Prostate gland (tissue), 2 donors: ENCODE measurements around the gene CABP4. TPM values are rescaled to one million over a fixed set of nuclear protein-coding genes. Genes with fewer than 3 reads are reported as not detected.

Experiments
- DNase-seq: peaks from one replicate; pipeline ENCODE4 v3.0.0-alpha.2; 2019; ENCODE audit warnings: low spot score
- H3K27ac ChIP-seq, 2 donors: fragments of 200-600 bp; sonication (generic); 2 replicates each; pipeline ENCODE4 v1.5.1; 2017 to 2019
- H3K27me3 ChIP-seq: fragments of 200-600 bp; sonication (generic); replicated peaks from 2 replicates; pipeline ENCODE4 v1.5.1; 2019; ENCODE audit not compliant: insufficient read depth
- H3K36me3 ChIP-seq, 2 donors: fragments of 200-600 bp; sonication (generic); 1 replicate in 1 of 2; 2 replicates in 1 of 2; pipeline versions ENCODE4 v1.5.1 to v1.8.1; 2017 to 2019
- H3K4me1 ChIP-seq: fragments of 200-600 bp; sonication (generic); replicated peaks from 2 replicates; pipeline ENCODE4 v1.5.1; 2019
- H3K4me3 ChIP-seq, 2 donors: fragments of 200-600 bp; sonication (generic); 2 replicates each; pipeline ENCODE4 v1.5.1; 2017 to 2019
- H3K9me3 ChIP-seq: fragments of 200-600 bp; sonication (generic); 2 replicates; pipeline ENCODE4 v1.5.1; 2017
- CTCF ChIP-seq, 4 experiments: fragments of 200-600 bp in 2 of 4; fragments of 450-650 bp in 2 of 4; sonication (generic) in 2 of 4; IDR thresholded peaks; 1 replicate in 3 of 4; 2 replicates in 1 of 4; pipeline ENCODE4 v1.5.1; 2016 to 2019; ENCODE audit warnings: antibody characterized with exemption in 4 of 4, mild to moderate bottlenecking in 2 of 4, moderate library complexity in 2 of 4
- POLR2A ChIP-seq: fragments of 450-650 bp; IDR thresholded peaks from one replicate; pipeline ENCODE4 v1.6.1; 2016; ENCODE audit warnings: antibody characterized with exemption, mild to moderate bottlenecking
- POLR2AphosphoS5 ChIP-seq: sonication (generic); formaldehyde crosslinking; IDR thresholded peaks from one replicate; pipeline ENCODE4 v1.6.1; 2017; ENCODE audit warnings: antibody characterized with exemption
- WGBS: methylation state at CpG from one replicate; pipeline ENCODE4 v1.1.5; 2018; 5-methylcytosine and 5-hydroxymethylcytosine counted together
- intact Hi-C: fragments of 100-400 bp; cut with DNase I; formaldehyde crosslinking; loops from one replicate; pipeline ENCODE4 v1.14.2; 2022
- total RNA-seq, 2 donors: library from RNA; depleted of rRNA; stranded (reverse); fragments of >200 nt; gene quantifications; one replicate each; pipeline ENCODE4 v1.1.0, GENCODE V29; 2016

CABP4 gene
- total RNA-seq, 2 donors from 2014 or later = 4.3 to 6.1 TPM

DNA sequence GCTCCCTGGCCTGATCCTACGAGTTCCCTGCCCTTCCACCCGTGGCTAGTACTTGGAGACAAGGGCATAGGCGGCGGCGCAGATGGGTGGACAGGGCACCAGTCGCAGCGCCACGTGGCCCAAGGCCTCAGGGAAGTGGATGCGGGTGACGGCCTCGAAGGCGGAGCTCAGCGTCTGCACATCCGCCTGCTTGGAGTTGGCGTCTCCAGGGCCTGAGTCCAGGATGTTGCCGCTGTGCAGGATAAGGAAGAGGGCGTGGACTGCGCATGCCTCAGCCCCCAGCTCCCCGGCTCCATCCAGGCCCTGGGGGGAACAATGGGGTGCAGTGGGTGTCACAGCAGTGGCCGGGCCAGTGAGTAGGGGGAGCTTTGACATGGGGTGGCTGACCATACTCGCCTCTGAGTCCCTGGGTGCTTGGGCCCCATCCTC lies 43.4 kb downstream of the CABP4 start:
- no peaks in the 10 kb centered on the region for H3K9me3 ChIP-seq
- no peaks in the 10 kb centered on the region for H3K4me1 ChIP-seq
- no peaks in the 10 kb centered on the region for H3K27me3 ChIP-seq
- no peak overlapping the region for H3K4me3 ChIP-seq
- H3K27ac ChIP-seq = no peak overlapping the region
- TF ChIP-seq CTCF (IDR thresholded peaks at IDR 0.05) (no peak), POLR2AphosphoS5 (no peak), POLR2A (no peak)
- WGBS = 73% methylated on average over 16 of the region's 21 CpGs
- no peak for DNase-seq
- intact Hi-C loops = no loop called here
- peaks cover 0 to 2% of the 10 kb centered on the region in 2 donors for H3K36me3 ChIP-seq

DNA sequence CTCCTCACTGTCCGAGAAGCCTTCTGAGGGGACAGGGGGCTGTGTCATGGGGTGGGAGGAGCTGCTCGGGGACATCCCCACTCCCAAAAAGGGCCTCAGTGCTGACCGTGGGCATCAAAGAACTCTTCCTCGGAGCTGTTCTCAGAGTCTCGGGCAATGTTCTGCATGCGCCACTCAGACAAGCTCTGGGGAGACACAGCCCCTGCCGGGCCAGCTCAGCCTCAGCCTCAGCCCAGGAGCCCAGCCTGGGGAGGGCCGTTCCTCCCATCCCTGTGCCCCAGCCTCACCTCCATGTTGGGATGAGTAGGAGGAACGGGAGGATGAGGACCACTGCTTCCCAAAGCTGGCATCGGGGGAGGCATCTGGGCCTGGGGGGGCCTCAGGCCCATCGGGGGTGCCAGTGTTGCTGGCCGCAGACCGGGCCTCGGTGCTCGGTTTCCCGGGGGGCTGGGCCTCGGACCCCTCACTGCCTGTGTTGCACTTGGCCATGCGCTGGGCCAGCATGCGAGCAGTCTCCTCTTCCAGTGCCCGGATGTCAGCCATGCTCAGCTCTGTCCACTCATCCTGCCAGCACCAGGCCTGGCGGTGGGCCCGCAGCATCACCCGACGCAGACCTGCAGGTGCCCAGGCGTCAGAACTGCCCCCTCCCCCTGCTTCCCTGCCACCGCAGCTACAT lies 44.8 kb downstream of the CABP4 start:
- H3K9me3 ChIP-seq = no peaks in the 10 kb centered on the region
- H3K4me3 ChIP-seq = no peak overlapping the region
- H3K4me1 ChIP-seq = no peaks in the 10 kb centered on the region
- WGBS = 91% methylated on average over 26 of the region's 26 CpGs
- TF ChIP-seq POLR2A (no peak), POLR2AphosphoS5 (no peak), CTCF (IDR thresholded peaks at IDR 0.05) (no peak)
- no peak overlapping the region for H3K27ac ChIP-seq
- peaks cover 0 to 2% of the 10 kb centered on the region in 2 donors for H3K36me3 ChIP-seq
- H3K27me3 ChIP-seq = no peaks in the 10 kb centered on the region
- intact Hi-C loops = loop anchor here (10.0 kb wide), 1 partner anchor 145 kb away; the partner anchor contains the start of gene POLD4
- no peak for DNase-seq

DNA sequence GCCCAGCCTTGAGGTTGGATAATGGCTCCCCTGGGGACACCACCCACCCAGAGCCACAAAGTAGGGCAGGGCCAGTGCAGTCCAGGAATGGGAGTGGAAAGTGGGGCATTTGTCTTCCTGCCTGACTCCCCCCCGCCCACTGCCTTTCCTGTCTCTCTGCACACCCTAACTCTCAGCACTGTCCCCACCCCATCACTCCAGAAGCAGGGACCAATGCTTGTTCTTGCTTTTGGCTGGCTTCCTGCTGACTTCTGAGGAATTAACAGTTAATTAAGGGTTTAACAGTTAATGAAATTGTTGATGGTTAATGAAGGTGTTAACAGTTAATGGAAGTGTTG lies 45.3 kb downstream of the CABP4 start:
- intact Hi-C loops = loop anchor here (10.0 kb wide), 1 partner anchor 146 kb away; the partner anchor contains the start of gene POLD4
- WGBS = 88% methylated on average over 1 of the region's 1 CpG
- H3K9me3 ChIP-seq = no peaks in the 10 kb centered on the region
- TF ChIP-seq POLR2A (no peak), CTCF (IDR thresholded peaks at IDR 0.05) (no peak), POLR2AphosphoS5 (no peak)
- no peak overlapping the region for H3K4me3 ChIP-seq
- no peaks in the 10 kb centered on the region for H3K4me1 ChIP-seq
- peaks cover 0 to 2% of the 10 kb centered on the region in 2 donors for H3K36me3 ChIP-seq
- no peak for DNase-seq
- no peak overlapping the region for H3K27ac ChIP-seq
- H3K27me3 ChIP-seq = no peaks in the 10 kb centered on the region

DNA sequence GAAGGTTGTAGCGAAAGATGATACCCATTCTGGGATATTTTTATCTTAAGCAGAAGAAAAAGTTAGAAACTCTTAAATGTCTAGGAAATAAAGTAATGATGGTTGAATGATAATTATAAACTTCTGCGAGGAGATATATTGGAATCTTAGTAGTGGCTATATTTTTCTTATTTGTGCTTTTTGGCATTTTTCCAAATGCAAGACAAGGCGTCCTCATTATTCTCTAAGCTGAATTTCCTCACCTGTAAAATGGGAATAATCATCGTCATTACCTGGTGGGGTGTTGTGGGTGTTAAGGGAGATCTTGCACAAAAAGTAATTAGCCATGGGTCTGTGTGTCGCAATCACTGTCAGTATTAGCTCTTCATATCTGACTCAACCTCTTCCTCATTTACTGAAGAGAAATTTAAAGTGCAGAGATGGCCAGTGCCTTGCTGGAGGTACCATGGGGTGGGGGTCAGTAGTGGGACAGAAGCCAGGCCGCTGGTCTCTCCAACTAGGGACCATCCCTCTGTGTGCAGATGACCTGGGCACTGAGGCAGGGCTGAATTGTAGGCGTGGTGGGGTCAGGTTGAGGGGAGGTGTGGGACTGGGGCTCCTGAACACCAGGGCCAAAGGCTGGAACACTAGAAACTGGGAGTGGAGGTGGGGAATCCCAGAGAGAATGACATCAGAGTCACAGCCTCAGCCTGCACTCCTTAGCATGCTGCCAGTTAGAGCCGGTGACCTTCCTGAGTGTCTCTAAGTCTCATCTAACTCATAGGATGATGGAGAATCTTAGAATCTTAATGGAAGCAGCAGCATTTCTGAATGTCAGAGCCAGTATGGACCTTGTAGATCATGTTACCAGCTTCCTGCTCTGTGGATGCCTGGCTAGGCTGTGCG lies 45.9 kb downstream of the CABP4 start:
- Histone ChIP-seq H3K9me3 (no peaks in the 10 kb centered on the region), H3K27me3 (no peaks in the 10 kb centered on the region), H3K27ac (no peak overlapping the region), H3K4me3 (no peak overlapping the region), H3K36me3 (peaks cover 0 to 2% of the 10 kb centered on the region in 2 donors), H3K4me1 (no peaks in the 10 kb centered on the region)
- TF ChIP-seq CTCF (IDR thresholded peaks at IDR 0.05) (no peak), POLR2A (no peak), POLR2AphosphoS5 (no peak)
- 88% methylated on average over 9 of the region's 9 CpGs for WGBS
- DNase-seq = no peak
- intact Hi-C loops = loop anchor here (10.0 kb wide), 1 partner anchor 146 kb away; the partner anchor contains the start of gene POLD4
